HG02981 (cell line): ENCODE results near the gene GPX5.

ENCODE experiments used
- ATAC-seq: cut with Tn5 transposase; IDR thresholded peaks from one replicate; pipeline ENCODE4 v1.9.1; 2021; ENCODE audit warnings: mild to moderate bottlenecking, moderate library complexity; ENCODE audit not compliant: unreplicated experiment

GPX5 gene

GRCh38 chr6:28553384-28553985, 27.8 kb downstream of the GPX5 start:
- no peak for ATAC-seq

DNA sequence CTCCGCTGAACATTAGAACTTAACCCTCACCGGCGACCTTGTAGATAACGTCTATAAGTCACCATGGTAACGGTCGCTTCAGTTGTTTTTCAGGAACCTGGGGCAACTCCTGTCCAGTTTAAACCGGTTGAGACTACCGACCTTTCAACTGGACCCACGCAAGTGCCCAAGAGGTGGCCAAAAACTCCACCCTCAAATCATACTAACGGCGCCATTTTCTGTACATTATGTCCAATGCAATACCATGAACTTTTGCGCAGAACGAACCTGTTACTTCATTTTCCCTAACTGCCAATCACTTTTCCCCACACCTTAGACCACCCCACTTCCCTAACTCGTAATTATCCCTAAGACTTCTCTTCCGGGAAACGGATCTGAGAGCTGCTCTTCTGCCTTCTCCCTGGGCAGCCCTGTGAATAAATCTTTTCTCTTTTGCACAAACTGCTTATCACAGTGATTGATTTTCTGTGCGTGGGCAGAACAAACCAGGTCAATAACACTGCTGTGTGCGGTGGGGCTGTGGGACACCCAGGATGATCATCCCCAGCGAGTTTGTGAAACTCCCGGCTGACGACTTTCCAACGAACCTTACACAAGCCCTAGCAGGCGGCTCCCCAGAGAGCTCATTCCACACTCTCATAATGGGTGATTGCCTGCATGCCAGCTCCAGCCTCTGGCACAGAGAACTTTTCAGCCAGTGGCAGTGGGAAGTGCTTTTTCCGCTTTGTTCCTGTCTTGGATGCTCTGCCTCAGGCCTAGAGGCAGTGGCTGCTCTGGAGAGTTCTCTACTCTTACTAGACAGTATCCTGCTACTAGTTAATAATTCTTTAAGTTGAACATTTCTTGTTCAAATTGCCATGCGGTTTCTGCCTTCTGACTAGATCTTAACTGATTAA, 28.6 kb downstream of the GPX5 start:
- ATAC-seq = no peak

- ATAC-seq = no peak
Measured at GRCh38 chr6:28555136-28555535, 29.5 kb downstream of the GPX5 start.

DNA sequence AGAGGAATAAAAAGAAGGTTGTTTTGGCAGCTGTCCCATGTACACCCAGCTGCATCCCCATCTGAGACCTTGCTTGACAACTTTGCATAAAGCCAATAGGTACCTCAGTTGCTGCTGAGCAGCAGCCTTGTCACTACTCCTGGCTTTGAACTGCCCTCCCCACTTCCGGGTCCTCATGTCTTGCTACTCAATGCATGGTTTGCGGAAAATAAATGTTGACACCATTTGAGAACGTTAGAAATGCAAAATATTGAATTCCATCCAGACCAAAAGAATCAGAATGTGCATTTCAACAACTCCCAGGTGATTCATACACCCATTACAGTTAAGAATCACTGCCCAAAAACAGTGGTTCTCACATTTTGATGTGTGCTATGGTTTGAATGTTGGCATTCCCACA, 32.9 kb downstream of the GPX5 start:
- no peak for ATAC-seq

- no peak for ATAC-seq
Measured at GRCh38 chr6:28563430-28564095, 37.9 kb downstream of the GPX5 start.

DNA sequence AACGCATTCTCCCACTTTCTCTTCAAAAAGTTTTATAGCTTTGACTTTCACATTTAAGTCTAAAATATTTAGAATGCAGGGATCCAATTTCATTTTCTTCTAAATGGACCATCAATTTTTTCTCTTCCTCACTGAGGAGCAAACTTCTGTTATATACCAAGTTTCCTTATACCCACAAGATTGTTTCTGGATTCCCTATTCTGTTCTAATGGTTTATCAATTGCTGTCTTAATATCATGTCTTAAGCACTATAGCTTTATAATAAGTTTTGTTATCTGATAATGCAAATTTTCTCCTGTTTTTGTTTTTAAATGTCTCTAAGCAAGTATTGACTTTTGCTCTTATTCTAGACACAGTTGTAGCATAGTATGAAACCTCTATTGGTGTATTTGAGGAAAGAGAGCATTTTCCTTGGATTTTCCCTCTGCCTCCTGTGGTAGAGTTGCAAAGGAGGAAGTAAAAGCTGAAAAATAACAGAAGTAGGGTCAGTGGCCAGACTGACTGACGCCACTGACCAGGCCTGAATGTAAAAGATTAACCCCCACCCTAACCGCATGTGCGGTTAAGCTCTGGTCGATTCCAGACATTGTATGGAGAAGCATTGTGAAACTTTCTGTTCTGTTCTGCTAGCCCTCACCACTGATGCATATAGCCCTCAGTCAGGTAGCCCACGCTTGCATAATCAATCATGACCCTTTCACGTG, 40.3 kb downstream of the GPX5 start:
- ATAC-seq = no peak

DNA sequence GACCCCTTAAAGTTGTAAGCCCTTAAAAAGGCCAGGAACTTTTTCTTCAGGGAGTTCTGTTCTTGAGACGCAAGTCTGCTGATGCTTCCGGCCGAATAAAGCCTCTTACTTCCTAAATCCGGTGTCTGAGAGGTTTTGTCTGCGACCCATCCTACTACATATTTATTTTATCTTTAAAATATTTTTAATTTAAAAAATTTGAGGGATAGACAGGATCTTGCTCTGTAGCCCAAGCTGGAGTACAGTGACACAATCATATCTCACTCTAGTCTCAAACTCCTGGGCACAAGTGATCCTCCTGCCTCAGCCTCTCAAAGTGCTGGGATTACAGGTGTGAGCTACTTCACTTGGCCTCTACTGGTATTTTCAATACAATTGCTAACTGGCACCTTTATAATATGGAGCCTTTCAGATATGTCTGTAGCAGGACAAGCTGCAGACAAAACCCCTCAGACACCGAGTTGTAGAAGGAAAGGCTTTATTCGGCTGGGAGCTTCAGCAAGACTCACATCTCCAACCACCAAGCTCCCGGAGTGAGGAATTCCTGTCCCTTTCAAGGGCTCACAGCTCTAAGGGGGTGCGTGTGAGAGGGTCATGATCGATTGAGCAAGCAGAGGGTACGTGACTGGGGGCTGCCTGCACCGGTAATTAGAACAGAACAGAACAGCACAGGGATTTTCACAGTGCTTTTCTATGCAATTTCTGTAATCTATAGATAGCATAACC, 41.0 kb downstream of the GPX5 start:
- ATAC-seq = no peak

GRCh38 chr6:28567506-28567905, 41.8 kb downstream of the GPX5 start:
- no peak for ATAC-seq

DNA sequence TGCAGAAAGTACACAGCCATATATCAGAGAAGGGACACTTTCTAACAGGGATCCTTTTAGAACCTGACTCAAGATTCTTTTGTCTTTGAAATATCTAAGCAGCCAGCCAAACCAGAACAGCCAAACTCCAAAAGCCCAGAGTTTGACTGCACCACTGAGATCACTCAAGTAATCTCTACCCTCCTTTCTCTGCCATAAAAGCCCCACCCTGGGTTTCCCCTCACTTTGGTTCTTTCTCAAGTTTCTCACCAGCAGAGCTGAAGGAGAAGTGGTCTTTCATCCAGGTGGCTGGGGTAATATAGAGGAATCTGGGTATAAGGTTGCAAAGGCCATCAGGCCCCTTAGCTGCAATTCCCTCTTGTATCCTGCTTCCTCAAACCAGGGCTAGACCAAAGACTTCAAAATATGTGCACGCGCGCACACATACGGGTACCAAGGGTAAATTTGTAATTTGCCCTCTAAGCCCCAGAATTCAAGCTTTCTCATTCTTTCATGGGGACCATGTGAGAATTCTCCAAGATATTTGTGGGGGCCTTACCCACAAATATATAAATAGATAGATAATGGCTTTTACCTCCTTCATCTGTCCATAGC, 42.9 kb downstream of the GPX5 start:
- ATAC-seq = no peak

GRCh38 chr6:28569748-28570147, 44.1 kb downstream of the GPX5 start:
- ATAC-seq = no peak

- no peak for ATAC-seq
Measured at GRCh38 chr6:28580475-28580874, 54.8 kb downstream of the GPX5 start.

- no peak for ATAC-seq
Measured at GRCh38 chr6:28583463-28583862, 57.8 kb downstream of the GPX5 start.
